ENCODE data around the gene CRYBB3.
"Not testable (repeated sequence)": the region's sequence is repeated elsewhere in the genome, so short reads cannot be mapped to it uniquely, and the experiment has no call there.

Gene CRYBB3

DNA sequence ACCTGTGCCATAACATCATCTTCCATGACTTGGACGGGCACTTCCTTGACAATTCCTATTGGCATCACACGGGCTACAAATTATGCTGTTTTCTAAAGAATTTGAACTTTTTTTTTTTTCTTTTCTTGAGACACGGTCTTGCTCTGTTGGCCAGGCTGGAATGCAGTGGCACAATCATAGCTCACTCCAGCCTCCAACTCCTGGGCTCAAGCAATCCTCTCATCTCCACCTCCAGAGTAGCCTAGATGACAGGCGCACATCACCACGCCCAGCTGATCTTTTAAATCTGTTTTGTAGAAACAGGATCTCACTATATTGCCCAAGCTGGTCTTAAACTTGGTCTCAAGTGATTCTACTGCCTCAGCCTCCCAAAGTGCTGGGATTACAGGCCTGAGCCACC, 3.3 kb upstream of the CRYBB3 start:
- peaks cover 9 to 10% of the 10 kb centered on the region in 2 donors for H3K36me3 ChIP-seq (ENCODE audit: control insufficient read depth in 1 of 2, insufficient read depth in 2 of 2, low read length in 2 of 2)
- H3K27me3 ChIP-seq (ENCODE audit: low read depth, low read length), result no peaks in the 10 kb centered on the region
- no peak overlapping the region for H3K27ac ChIP-seq (ENCODE audit: low read length)
- H3K4me1 ChIP-seq (ENCODE audit: control insufficient read depth in 1 of 2, insufficient read depth in 2 of 2, low read length in 2 of 2), result no peaks in the 10 kb centered on the region
- H3K9me3 ChIP-seq (ENCODE audit: control insufficient read depth in 1 of 2, low read length in 2 of 2), result no peaks in the 10 kb centered on the region
- H3K4me3 ChIP-seq (ENCODE audit: low read depth in 1 of 2, low read length in 2 of 2), result no peak overlapping the region

DNA sequence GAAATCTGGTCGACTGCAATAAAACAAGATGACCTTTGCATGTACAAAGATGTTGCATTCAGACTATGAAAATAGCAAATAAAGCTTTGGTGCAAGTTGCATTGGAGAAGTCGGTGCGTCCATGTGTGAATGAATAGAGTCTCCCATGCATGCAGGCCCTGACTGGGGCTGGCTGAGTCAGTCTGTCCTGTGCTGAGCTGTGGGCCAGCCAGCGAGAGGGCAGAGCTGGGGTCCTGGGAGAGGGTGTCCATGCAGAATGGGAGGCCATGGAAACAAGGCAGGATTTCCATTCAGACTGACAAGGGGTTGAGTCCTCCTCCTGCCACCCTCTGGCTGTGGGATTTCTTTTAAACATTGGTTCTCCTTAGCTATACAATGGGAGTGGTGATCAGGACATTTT, 2.3 kb upstream of the CRYBB3 start:
- peaks cover 6 to 10% of the 10 kb centered on the region in 2 donors for H3K36me3 ChIP-seq (ENCODE audit: control insufficient read depth in 1 of 2, insufficient read depth in 2 of 2, low read length in 2 of 2)
- no peaks in the 10 kb centered on the region for H3K4me1 ChIP-seq (ENCODE audit: control insufficient read depth in 1 of 2, insufficient read depth in 2 of 2, low read length in 2 of 2)
- H3K9me3 ChIP-seq (ENCODE audit: control insufficient read depth in 1 of 2, low read length in 2 of 2), result no peaks in the 10 kb centered on the region
- no peak overlapping the region for H3K27ac ChIP-seq (ENCODE audit: low read length)
- no peak overlapping the region for H3K4me3 ChIP-seq (ENCODE audit: low read depth in 1 of 2, low read length in 2 of 2)
- H3K27me3 ChIP-seq (ENCODE audit: low read depth, low read length), result no peaks in the 10 kb centered on the region

DNA sequence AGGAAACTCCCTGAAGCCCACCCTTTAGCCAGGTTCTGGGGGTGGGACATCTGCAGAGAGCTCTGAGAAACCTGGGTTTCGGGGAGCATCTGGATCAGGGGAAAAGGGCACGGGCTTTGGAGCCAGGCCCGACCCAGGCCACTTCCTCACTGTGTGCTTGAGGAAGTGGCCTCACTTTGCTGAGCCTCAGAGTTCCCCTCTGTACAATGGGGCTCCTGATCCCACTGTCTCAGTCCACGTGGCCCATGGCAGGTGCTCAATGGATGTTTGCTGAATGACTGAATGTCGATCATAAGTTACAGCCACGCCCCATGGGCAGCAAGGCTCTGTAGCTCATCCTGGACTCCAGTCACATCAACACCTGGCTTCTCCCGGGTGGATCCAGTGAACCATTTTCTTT, 1.3 kb downstream of the CRYBB3 start:
- Histone ChIP-seq H3K4me1 (ENCODE audit: control insufficient read depth in 1 of 2, insufficient read depth in 2 of 2, low read length in 2 of 2) (no peaks in the 10 kb centered on the region), H3K27ac (ENCODE audit: low read length) (no peak overlapping the region), H3K4me3 (ENCODE audit: low read depth in 1 of 2, low read length in 2 of 2) (no peak overlapping the region), H3K9me3 (ENCODE audit: control insufficient read depth in 1 of 2, low read length in 2 of 2) (no peaks in the 10 kb centered on the region), H3K36me3 (ENCODE audit: control insufficient read depth in 1 of 2, insufficient read depth in 2 of 2, low read length in 2 of 2) (peaks cover 0 to 6% of the 10 kb centered on the region in 2 donors), H3K27me3 (ENCODE audit: low read depth, low read length) (no peaks in the 10 kb centered on the region)

- Histone ChIP-seq H3K4me1 (ENCODE audit: control insufficient read depth in 1 of 2, insufficient read depth in 2 of 2, low read length in 2 of 2) (no peaks in the 10 kb centered on the region), H3K27me3 (ENCODE audit: low read depth, low read length) (no peaks in the 10 kb centered on the region), H3K9me3 (ENCODE audit: control insufficient read depth in 1 of 2, low read length in 2 of 2) (no peaks in the 10 kb centered on the region), H3K36me3 (ENCODE audit: control insufficient read depth in 1 of 2, insufficient read depth in 2 of 2, low read length in 2 of 2) (peaks cover 0 to 6% of the 10 kb centered on the region in 2 donors), H3K27ac (ENCODE audit: low read length) (no peak overlapping the region), H3K4me3 (ENCODE audit: low read depth in 1 of 2, low read length in 2 of 2) (no peak overlapping the region)
Observed at GRCh38 chr22:25201557-25202273, 2.1 kb downstream of the CRYBB3 start.

- Histone ChIP-seq H3K27ac (ENCODE audit: low read length) (no peak overlapping the region), H3K9me3 (ENCODE audit: control insufficient read depth in 1 of 2, low read length in 2 of 2) (no peaks in the 10 kb centered on the region), H3K36me3 (ENCODE audit: control insufficient read depth in 1 of 2, insufficient read depth in 2 of 2, low read length in 2 of 2) (peaks cover 0 to 2% of the 10 kb centered on the region in 2 donors), H3K4me1 (ENCODE audit: control insufficient read depth in 1 of 2, insufficient read depth in 2 of 2, low read length in 2 of 2) (no peaks in the 10 kb centered on the region), H3K4me3 (ENCODE audit: low read depth in 1 of 2, low read length in 2 of 2) (no peak overlapping the region), H3K27me3 (ENCODE audit: low read depth, low read length) (no peaks in the 10 kb centered on the region)
Observed at GRCh38 chr22:25202290-25202921, 2.7 kb downstream of the CRYBB3 start.

- no peaks in the 10 kb centered on the region for H3K4me1 ChIP-seq (ENCODE audit: control insufficient read depth in 1 of 2, insufficient read depth in 2 of 2, low read length in 2 of 2)
- H3K36me3 ChIP-seq (ENCODE audit: control insufficient read depth in 1 of 2, insufficient read depth in 2 of 2, low read length in 2 of 2), result no peaks in the 10 kb centered on the region
- H3K9me3 ChIP-seq (ENCODE audit: control insufficient read depth in 1 of 2, low read length in 2 of 2), result no peaks in the 10 kb centered on the region
- no peak overlapping the region for H3K27ac ChIP-seq (ENCODE audit: low read length)
- H3K27me3 ChIP-seq (ENCODE audit: low read depth, low read length), result no peaks in the 10 kb centered on the region
- H3K4me3 ChIP-seq (ENCODE audit: low read depth in 1 of 2, low read length in 2 of 2), result no peak overlapping the region
Observed at GRCh38 chr22:25203082-25203481, 3.4 kb downstream of the CRYBB3 start.

GRCh38 chr22:25204547-25204946, 4.9 kb downstream of the CRYBB3 start:
- not testable (repeated sequence) for H3K27me3 ChIP-seq (ENCODE audit: low read depth, low read length); H3K4me3 ChIP-seq (ENCODE audit: low read depth in 1 of 2, low read length in 2 of 2); H3K4me1 ChIP-seq (ENCODE audit: control insufficient read depth in 1 of 2, insufficient read depth in 2 of 2, low read length in 2 of 2); H3K36me3 ChIP-seq (ENCODE audit: control insufficient read depth in 1 of 2, insufficient read depth in 2 of 2, low read length in 2 of 2); H3K27ac ChIP-seq (ENCODE audit: low read length); H3K9me3 ChIP-seq (ENCODE audit: control insufficient read depth in 1 of 2, low read length in 2 of 2)

GRCh38 chr22:25205847-25206246, 6.2 kb downstream of the CRYBB3 start:
- Histone ChIP-seq H3K4me3 (ENCODE audit: low read depth in 1 of 2, low read length in 2 of 2) (no peak overlapping the region), H3K4me1 (ENCODE audit: control insufficient read depth in 1 of 2, insufficient read depth in 2 of 2, low read length in 2 of 2) (no peaks in the 10 kb centered on the region), H3K36me3 (ENCODE audit: control insufficient read depth in 1 of 2, insufficient read depth in 2 of 2, low read length in 2 of 2) (no peaks in the 10 kb centered on the region), H3K9me3 (ENCODE audit: control insufficient read depth in 1 of 2, low read length in 2 of 2) (no peaks in the 10 kb centered on the region), H3K27ac (ENCODE audit: low read length) (no peak overlapping the region), H3K27me3 (ENCODE audit: low read depth, low read length) (no peaks in the 10 kb centered on the region)

GRCh38 chr22:25206998-25207397, 7.3 kb downstream of the CRYBB3 start:
- Histone ChIP-seq H3K4me1 (ENCODE audit: control insufficient read depth in 1 of 2, insufficient read depth in 2 of 2, low read length in 2 of 2) (no peaks in the 10 kb centered on the region), H3K9me3 (ENCODE audit: control insufficient read depth in 1 of 2, low read length in 2 of 2) (no peaks in the 10 kb centered on the region), H3K4me3 (ENCODE audit: low read depth in 1 of 2, low read length in 2 of 2) (no peak overlapping the region), H3K27ac (ENCODE audit: low read length) (no peak overlapping the region), H3K36me3 (ENCODE audit: control insufficient read depth in 1 of 2, insufficient read depth in 2 of 2, low read length in 2 of 2) (no peaks in the 10 kb centered on the region), H3K27me3 (ENCODE audit: low read depth, low read length) (no peaks in the 10 kb centered on the region)

DNA sequence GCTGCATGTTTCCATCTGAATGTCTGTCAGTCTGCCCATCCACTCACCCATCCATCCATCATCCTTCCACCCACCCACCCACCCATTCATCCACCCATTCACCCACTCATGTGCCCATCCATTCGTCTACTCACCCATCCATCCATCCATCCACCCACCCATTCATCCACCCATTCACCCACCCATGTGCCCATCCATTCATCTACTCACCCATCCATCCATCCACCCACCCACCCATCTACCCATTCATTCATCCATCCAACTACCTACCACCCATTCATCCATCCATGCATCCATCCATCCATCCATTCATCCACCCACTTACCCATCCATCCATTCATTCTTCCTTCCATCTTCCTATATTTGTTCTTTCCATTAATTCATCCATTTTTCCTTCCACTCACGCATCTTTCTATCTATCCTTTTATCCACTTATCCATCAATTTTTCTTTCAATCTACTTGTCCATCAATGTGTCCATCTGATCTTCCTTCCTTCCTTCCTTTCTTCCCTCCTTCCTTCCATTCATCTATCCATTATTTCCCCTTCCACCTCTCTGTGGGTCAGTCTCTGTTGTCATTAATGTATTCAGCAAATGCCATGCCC, 8.0 kb downstream of the CRYBB3 start:
- Histone ChIP-seq H3K4me3 (ENCODE audit: low read depth in 1 of 2, low read length in 2 of 2) (no peak overlapping the region), H3K27ac (ENCODE audit: low read length) (no peak overlapping the region), H3K27me3 (ENCODE audit: low read depth, low read length) (no peaks in the 10 kb centered on the region), H3K36me3 (ENCODE audit: control insufficient read depth in 1 of 2, insufficient read depth in 2 of 2, low read length in 2 of 2) (no peaks in the 10 kb centered on the region), H3K4me1 (ENCODE audit: control insufficient read depth in 1 of 2, insufficient read depth in 2 of 2, low read length in 2 of 2) (no peaks in the 10 kb centered on the region), H3K9me3 (ENCODE audit: control insufficient read depth in 1 of 2, low read length in 2 of 2) (no peaks in the 10 kb centered on the region)

- H3K4me1 ChIP-seq (ENCODE audit: control insufficient read depth in 1 of 2, insufficient read depth in 2 of 2, low read length in 2 of 2), result no peaks in the 10 kb centered on the region
- H3K4me3 ChIP-seq (ENCODE audit: low read depth in 1 of 2, low read length in 2 of 2), result no peak overlapping the region
- peaks cover 0 to 3% of the 10 kb centered on the region in 2 donors for H3K9me3 ChIP-seq (ENCODE audit: control insufficient read depth in 1 of 2, low read length in 2 of 2)
- no peaks in the 10 kb centered on the region for H3K27me3 ChIP-seq (ENCODE audit: low read depth, low read length)
- H3K27ac ChIP-seq (ENCODE audit: low read length), result no peak overlapping the region
- H3K36me3 ChIP-seq (ENCODE audit: control insufficient read depth in 1 of 2, insufficient read depth in 2 of 2, low read length in 2 of 2), result no peaks in the 10 kb centered on the region
Observed at GRCh38 chr22:25208328-25208727, 8.7 kb downstream of the CRYBB3 start.

Measured in muscle layer of duodenum (tissue), 2 donors.